GM12878 (cell line): ENCODE results near the gene MARCHF9. TPM values are rescaled to one million over a fixed set of nuclear protein-coding genes. Genes with fewer than 3 reads are reported as not detected.
A peak's percentile ranks its signal among the peaks of the same experiment; 100 is the strongest.

Experiments used
- ATF2 ChIP-seq: IDR thresholded peaks from 2 replicates; pipeline ENCODE4 v1.6.1; 2012; ENCODE audit warnings: low read length, inconsistent platforms
- BCL3 ChIP-seq: IDR thresholded peaks from 2 replicates; pipeline ENCODE4 v1.6.1; 2011; ENCODE audit warnings: borderline replicate concordance, low read depth, mild to moderate bottlenecking, moderate library complexity, low read length; ENCODE audit not compliant: insufficient read depth, poor library complexity, severe bottlenecking
- BRCA1 ChIP-seq: IDR thresholded peaks from 2 replicates; pipeline ENCODE4 v1.6.1; 2011; ENCODE audit warnings: low read depth, low read length, improper control_type of control experiment
- CHD4 ChIP-seq: fragments of 200-600 bp; sonication (generic); IDR thresholded peaks from 2 replicates; pipeline ENCODE4 v1.6.1; 2016; ENCODE audit warnings: mild to moderate bottlenecking
- DPF2 ChIP-seq: fragments of 450-650 bp; IDR thresholded peaks from 2 replicates; pipeline ENCODE4 v1.6.1; 2017; ENCODE audit warnings: mild to moderate bottlenecking
- ETV6 ChIP-seq, 2 experiments: fragments of 450-650 bp in 1 of 2; IDR thresholded peaks in 1 of 2; conservative IDR thresholded peaks in 1 of 2; 2 replicates each; pipeline ENCODE4 v1.6.1; 2014; ENCODE audit warnings: antibody characterized with exemption in 1 of 2, borderline replicate concordance in 1 of 2, low read depth in 1 of 2, mild to moderate bottlenecking in 1 of 2, moderate library complexity in 1 of 2
- IRF3 ChIP-seq: fragments of 450-650 bp; IDR thresholded peaks from 2 replicates; pipeline ENCODE4 v1.6.1; 2014; ENCODE audit warnings: mild to moderate bottlenecking
- KLF5 ChIP-seq: fragments of 450-650 bp; IDR thresholded peaks from 2 replicates; pipeline ENCODE4 v1.6.1; 2014; ENCODE audit warnings: mild to moderate bottlenecking; ENCODE audit not compliant: partially characterized antibody
- MEF2A ChIP-seq: IDR thresholded peaks from 2 replicates; pipeline ENCODE4 v1.6.1; 2011; ENCODE audit warnings: low read depth, mild to moderate bottlenecking, low read length, moderate library complexity; ENCODE audit not compliant: insufficient read depth
- MTA3 ChIP-seq: IDR thresholded peaks from 2 replicates; pipeline ENCODE4 v1.6.1; 2012; ENCODE audit warnings: low read length, inconsistent platforms, borderline replicate concordance
- MYB ChIP-seq: fragments of 150-350 bp; IDR thresholded peaks from 2 replicates; pipeline ENCODE4 v1.6.1; 2014; ENCODE audit warnings: mild to moderate bottlenecking, low read depth, low read length, borderline replicate concordance
- NFXL1 ChIP-seq: fragments of 450-650 bp; IDR thresholded peaks from 2 replicates; pipeline ENCODE4 v1.6.1; 2017; ENCODE audit warnings: antibody characterized with exemption, mild to moderate bottlenecking, borderline replicate concordance
- POLR2AphosphoS5 ChIP-seq: IDR thresholded peaks from 2 replicates; pipeline ENCODE4 v1.6.1; 2011; ENCODE audit warnings: mild to moderate bottlenecking, low read length, inconsistent platforms
- PRDM15 ChIP-seq: fragments of 450-650 bp; formaldehyde crosslinking; IDR thresholded peaks from 2 replicates; pipeline ENCODE4 v1.4.0; 2020; ENCODE audit warnings: mild to moderate bottlenecking, moderate library complexity
- RB1 ChIP-seq: fragments of 450-650 bp; formaldehyde crosslinking; IDR thresholded peaks from 2 replicates; pipeline ENCODE4 v1.6.1; 2017; ENCODE audit warnings: mild to moderate bottlenecking, borderline replicate concordance
- SP1 ChIP-seq: IDR thresholded peaks from one replicate; pipeline ENCODE4 v1.6.1; 2011; ENCODE audit warnings: low read depth, low read length
- SREBF1 ChIP-seq: IDR thresholded peaks from 2 replicates; pipeline ENCODE4 v1.6.1; 2012; ENCODE audit warnings: mild to moderate bottlenecking, low read length
- STAT3 ChIP-seq: IDR thresholded peaks from 2 replicates; pipeline ENCODE4 v1.6.1; 2011; ENCODE audit warnings: low read depth, low read length, improper control_type of control experiment
- ZBTB4 ChIP-seq: fragments of 450-650 bp; formaldehyde crosslinking; IDR thresholded peaks from 2 replicates; pipeline ENCODE4 v1.4.0; 2022; ENCODE audit warnings: mild to moderate bottlenecking, moderate library complexity
- ZZZ3 ChIP-seq: IDR thresholded peaks from 2 replicates; pipeline ENCODE4 v1.6.1; 2011; ENCODE audit warnings: low read depth; ENCODE audit not compliant: control insufficient read depth, insufficient read length
- polyA plus RNA-seq, 11 experiments: library from polyadenylated mRNA; depleted of rRNA in 4 of 11; unstranded in 6 of 11; stranded (reverse) in 5 of 11; fragments of >200 nt; fragmentation: Nextera tagmentation in 4 of 11; fragmentation: Illumina TruSeq in 1 of 11; extraction: Ambion mirVana in 4 of 11; extraction: Trizol in 1 of 11; gene quantifications; 1 replicate in 1 of 11; 2 replicates in 10 of 11; pipeline versions ENCODE4 v1.2.1 to v1.2.3, GENCODE V29; 2011 to 2016; ENCODE audit warnings: inconsistent platforms in 2 of 11, missing spikeins in 2 of 11, low read depth in 1 of 11
- total RNA-seq, 4 experiments: library from RNA; depleted of rRNA in 3 of 4; stranded (reverse); fragments of >200 nt in 3 of 4; fragmentation: Illumina TruSeq in 1 of 4; extraction: Trizol in 1 of 4; gene quantifications; 2 replicates each; pipeline versions ENCODE4 v1.2.1 to v1.2.3, GENCODE V29; 2013 to 2021

The MARCHF9 gene
- total and polyA plus RNA-seq, 10 of the 15 experiments (the other 5 are each of a cell fraction or from before 2014, with no cell fraction given) = 2.4 to 29.3 (median 13.0) TPM

GRCh38 chr12:57744194-57744776, 10.6 kb upstream of the MARCHF9 start (continued):
- TF ChIP-seq KLF5 (no peak), RB1 (peak; percentile 56; the same call in 1 of the 2 replicates), SP1 (no peak), BRCA1 (no peak), ZBTB4 (CRISPR knock-in tag) (no peak), ZZZ3 (no peak), ETV6 (conservative IDR thresholded peaks at IDR 0.05 in 1 of 2, IDR thresholded peaks at IDR 0.05 in 1 of 2; ENCODE audit: borderline replicate concordance in 1 of 2, low read depth in 1 of 2) (no peak), PRDM15 (CRISPR knock-in tag) (no peak), BCL3 (no peak), SREBF1 (no peak), ATF2 (peak; percentile 97), NFXL1 (no peak), POLR2AphosphoS5 (no peak), MTA3 (no peak; the same call in 1 of the 2 replicates), MYB (no peak), IRF3 (no peak), DPF2 (no peak; the same call in 1 of the 2 replicates), STAT3 (no peak), CHD4 (no peak), MEF2A (no peak)
